ENCODE results near the gene GABRA6. TPM values are rescaled to one million over a fixed set of nuclear protein-coding genes. Genes with fewer than 3 reads are reported as not detected.
"Not testable (repeated sequence)": the region's sequence is repeated elsewhere in the genome, so short reads cannot be mapped to it uniquely, and the experiment has no call there.

GABRA6 gene
- total RNA-seq (not detected), polyA plus RNA-seq (not detected)
- long read RNA-seq, donor 1, result 0 reads
- long read RNA-seq, donor 2, result 0 reads
- long read RNA-seq, donor 3, result 0 reads
- long read RNA-seq, donor 4, result 0 reads
- long read RNA-seq, donor 5, result 0 reads
- long read RNA-seq, donor 6, result 0 reads
- long read RNA-seq, donor 7, result 0 reads
- long read RNA-seq, donor 8, result 0 reads
- long read RNA-seq, donor 9, result 0 reads
- long read RNA-seq, donor 10, result 0 reads

DNA sequence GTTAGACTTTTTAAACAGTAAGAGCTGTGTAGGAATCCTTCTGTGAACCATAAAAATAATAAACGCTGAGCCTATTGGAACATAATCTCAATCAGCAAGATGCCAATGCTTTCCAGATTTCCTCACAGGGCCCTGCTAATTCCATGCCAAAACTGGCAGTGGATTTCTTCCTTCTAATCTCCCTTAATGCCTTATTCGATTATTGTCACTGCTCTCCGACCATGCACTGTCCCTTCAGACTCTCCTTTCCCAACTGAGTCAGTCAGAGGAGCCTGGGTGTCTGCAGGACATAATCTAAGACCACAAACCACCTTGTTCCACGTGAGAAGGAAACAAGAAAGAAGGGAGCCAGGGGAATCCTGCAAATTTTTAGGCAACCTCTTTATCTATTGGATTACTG lies at the start of gene GABRA6:
GABRA6 (plus strand) TSS at position 261 of the 400 bp plus-strand sequence. CDS start 269 bp downstream, outside the sequence.
- intact Hi-C loops (cut with DNase I; ENCODE audit: low total_unique reads), result no loop called here
- 56 to 65% (median 61%) methylated on average over 4 of the region's 4 CpGs for WGBS, 5 donors
- H3K9me3 ChIP-seq, result peaks cover 0 to 5% (median 0%) of the 10 kb centered on the region in 4 donors

DNA sequence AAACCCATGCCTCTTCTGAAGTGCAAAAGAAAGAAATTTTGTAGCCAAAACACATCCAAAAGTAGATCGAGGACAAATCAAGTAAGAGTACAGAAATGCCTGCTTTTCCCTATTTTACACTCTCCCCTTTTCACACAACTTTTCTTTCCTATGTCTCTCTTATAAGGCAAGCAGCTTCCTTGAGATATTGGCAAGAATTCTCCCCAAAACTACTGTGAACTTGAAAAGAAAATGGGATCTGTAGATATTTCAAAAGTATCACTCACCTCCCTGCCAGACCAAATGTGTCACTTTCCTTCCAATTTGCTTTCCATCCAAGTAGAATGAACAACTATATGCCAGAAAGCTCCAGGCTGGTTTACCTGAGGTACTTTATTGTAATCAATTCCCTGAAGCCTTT lies 47.9 kb upstream of the GABRA6 start:
- Histone ChIP-seq H3K9me3 (no peaks in the 10 kb centered on the region), H3K27me3 (no peaks in the 10 kb centered on the region), H3K4me1 (no peaks in the 10 kb centered on the region), H3K27ac (no peak overlapping the region), H3K4me3 (no peak overlapping the region), H3K36me3 (no peaks in the 10 kb centered on the region)
- 73 to 90% (median 83%) methylated on average over 1 of the region's 1 CpG for WGBS, 5 donors
- DNase-seq, result no peak
- intact Hi-C loops (cut with DNase I; ENCODE audit: low total_unique reads), result no loop called here
- TF ChIP-seq, protein P1, sequence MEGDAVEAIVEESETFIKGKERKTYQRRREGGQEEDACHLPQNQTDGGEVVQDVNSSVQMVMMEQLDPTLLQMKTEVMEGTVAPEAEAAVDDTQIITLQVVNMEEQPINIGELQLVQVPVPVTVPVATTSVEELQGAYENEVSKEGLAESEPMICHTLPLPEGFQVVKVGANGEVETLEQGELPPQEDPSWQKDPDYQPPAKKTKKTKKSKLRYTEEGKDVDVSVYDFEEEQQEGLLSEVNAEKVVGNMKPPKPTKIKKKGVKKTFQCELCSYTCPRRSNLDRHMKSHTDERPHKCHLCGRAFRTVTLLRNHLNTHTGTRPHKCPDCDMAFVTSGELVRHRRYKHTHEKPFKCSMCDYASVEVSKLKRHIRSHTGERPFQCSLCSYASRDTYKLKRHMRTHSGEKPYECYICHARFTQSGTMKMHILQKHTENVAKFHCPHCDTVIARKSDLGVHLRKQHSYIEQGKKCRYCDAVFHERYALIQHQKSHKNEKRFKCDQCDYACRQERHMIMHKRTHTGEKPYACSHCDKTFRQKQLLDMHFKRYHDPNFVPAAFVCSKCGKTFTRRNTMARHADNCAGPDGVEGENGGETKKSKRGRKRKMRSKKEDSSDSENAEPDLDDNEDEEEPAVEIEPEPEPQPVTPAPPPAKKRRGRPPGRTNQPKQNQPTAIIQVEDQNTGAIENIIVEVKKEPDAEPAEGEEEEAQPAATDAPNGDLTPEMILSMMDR (IDR thresholded peaks at IDR 0.05), result no peak
- TF ChIP-seq POLR2A (IDR thresholded peaks at IDR 0.05), result no peak
- no peak for TF ChIP-seq POLR2AphosphoS5 (IDR thresholded peaks at IDR 0.05)
- TF ChIP-seq EP300 (IDR thresholded peaks at IDR 0.05), result no peak

More for the DNA sequence above, at the start of gene GABRA6:
- no peak within 1 kb of the TSS for H3K4me3 ChIP-seq
- TF ChIP-seq EP300 (IDR thresholded peaks at IDR 0.05) (no peak), POLR2AphosphoS5 (IDR thresholded peaks at IDR 0.05) (no peak), POLR2A (IDR thresholded peaks at IDR 0.05) (no peak)
- TF ChIP-seq, protein P1 (IDR thresholded peaks at IDR 0.05), result no peak
- no peak within 1 kb of the TSS for H3K27ac ChIP-seq
- no peaks in the 10 kb centered on the region for H3K27me3 ChIP-seq
- DNase-seq, result no peak
- no peaks in the 10 kb centered on the region for H3K36me3 ChIP-seq
- H3K4me1 ChIP-seq, result no peaks in the 10 kb centered on the region

DNA sequence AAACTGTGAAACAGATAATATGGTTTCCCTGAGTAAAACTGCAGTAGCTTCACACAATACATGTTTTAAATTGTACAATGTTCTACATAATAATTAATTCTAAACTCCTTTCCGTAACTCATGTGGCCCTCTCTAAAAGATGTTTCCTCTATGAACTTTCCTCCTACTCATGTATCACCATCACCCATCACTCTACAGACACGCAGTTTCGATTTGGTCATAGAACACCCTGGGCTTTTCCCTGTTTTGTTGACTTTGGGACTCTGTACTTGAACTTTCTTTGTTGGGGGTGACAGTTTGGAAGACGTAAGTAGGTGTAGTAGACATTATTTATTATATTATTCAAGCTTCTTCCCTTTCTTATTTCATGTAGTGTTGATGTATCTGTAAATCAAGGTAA lies 44.1 kb upstream of the GABRA6 start:
- Histone ChIP-seq H3K4me3 (no peak overlapping the region), H3K4me1 (no peaks in the 10 kb centered on the region), H3K27ac (no peak overlapping the region), H3K9me3 (peaks cover 0 to 3% (median 0%) of the 10 kb centered on the region in 4 donors), H3K36me3 (no peaks in the 10 kb centered on the region), H3K27me3 (no peaks in the 10 kb centered on the region)
- 78 to 87% (median 84%) methylated on average over 4 of the region's 4 CpGs for WGBS, 5 donors
- intact Hi-C loops (cut with DNase I; ENCODE audit: low total_unique reads), result no loop called here
- TF ChIP-seq POLR2A (IDR thresholded peaks at IDR 0.05) (no peak), POLR2AphosphoS5 (IDR thresholded peaks at IDR 0.05) (no peak), EP300 (IDR thresholded peaks at IDR 0.05) (no peak)
- TF ChIP-seq, protein P1 (IDR thresholded peaks at IDR 0.05), result no peak
- no peak for DNase-seq

DNA sequence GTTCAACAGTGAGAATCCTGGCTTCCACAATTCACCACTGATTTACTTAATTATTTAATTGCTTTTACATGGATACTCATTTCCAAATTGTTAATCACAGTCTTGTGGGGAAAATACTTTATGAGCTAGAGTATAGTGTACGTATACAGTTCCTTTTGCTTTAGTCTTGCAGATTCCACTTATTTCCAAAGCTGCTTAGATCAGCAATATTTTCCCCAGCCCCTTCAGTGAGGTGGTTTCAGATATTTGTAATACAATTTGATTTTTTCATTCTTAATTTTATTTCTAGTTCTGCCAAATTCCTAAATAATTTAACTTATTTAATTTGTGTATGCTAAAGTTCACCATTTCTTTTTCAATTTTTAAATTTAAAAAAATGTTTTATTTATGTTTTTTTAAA lies 40.3 kb upstream of the GABRA6 start:
- WGBS, 5 donors, result 83 to 97% (median 93%) methylated on average over 1 of the region's 1 CpG
- H3K9me3 ChIP-seq, result peaks cover 0 to 3% (median 0%) of the 10 kb centered on the region in 4 donors
- no peak for TF ChIP-seq EP300 (IDR thresholded peaks at IDR 0.05)
- TF ChIP-seq POLR2A (IDR thresholded peaks at IDR 0.05), result no peak
- TF ChIP-seq, protein P1 (IDR thresholded peaks at IDR 0.05), result no peak
- no peak for TF ChIP-seq POLR2AphosphoS5 (IDR thresholded peaks at IDR 0.05)
- intact Hi-C loops (cut with DNase I; ENCODE audit: low total_unique reads), result no loop called here
- H3K27ac ChIP-seq, result no peak overlapping the region
- no peaks in the 10 kb centered on the region for H3K4me1 ChIP-seq
- H3K4me3 ChIP-seq, result no peak overlapping the region
- no peaks in the 10 kb centered on the region for H3K36me3 ChIP-seq
- DNase-seq, result no peak
- H3K27me3 ChIP-seq, result no peaks in the 10 kb centered on the region

DNA sequence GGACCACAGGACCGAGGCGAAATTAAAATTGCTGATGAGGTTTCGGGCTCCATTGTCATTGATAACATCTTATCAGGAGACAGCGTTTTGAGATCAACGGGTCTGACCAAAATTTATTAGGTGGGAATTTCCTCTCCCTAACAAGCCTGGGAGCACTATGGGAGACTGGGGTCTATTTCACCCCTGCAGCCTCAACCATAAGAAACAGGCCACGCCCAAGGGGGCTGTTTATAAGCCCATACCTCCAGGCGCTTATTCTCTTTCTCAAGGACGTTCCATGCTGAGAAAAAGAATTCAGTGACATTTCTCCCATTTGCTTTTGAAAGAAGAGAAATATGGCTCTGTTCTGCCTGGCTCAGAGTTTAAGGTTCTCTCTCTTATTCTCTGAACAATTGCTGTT lies 33.6 kb upstream of the GABRA6 start:
- H3K4me3 ChIP-seq; H3K27me3 ChIP-seq; H3K4me1 ChIP-seq; intact Hi-C loops (cut with DNase I; ENCODE audit: low total_unique reads); H3K27ac ChIP-seq; H3K36me3 ChIP-seq; DNase-seq: not testable (repeated sequence)
- 65 to 78% (median 70%) methylated on average over 8 of the region's 8 CpGs for WGBS, 5 donors
- H3K9me3 ChIP-seq, result peaks cover 0 to 21% (median 3%) of the 10 kb centered on the region in 4 donors
